Effector memory CD8-positive, alpha-beta T cell (primary cell): ENCODE data around the gene PCDHA2.
"Not testable (repeated sequence)": the region's sequence is repeated elsewhere in the genome, so short reads cannot be mapped to it uniquely, and the experiment has no call there.

Source experiments
- ATAC-seq: fragments of 150-1000 bp; cut with Tn5 transposase; replicated peaks from 2 replicates; pipeline ENCODE4 v1.10.0; 2021; ENCODE audit warnings: mild to moderate bottlenecking, moderate library complexity
- DNase-seq, 3 experiments: peaks; one replicate each; pipeline ENCODE4 v3.0.0; 2021
- H3K27ac Mint-ChIP-seq, 2 donors: one replicate each; pipeline ENCODE4 v1.8.0; 2022; ENCODE audit warnings: mild to moderate bottlenecking in 2 of 2, mixed read lengths in 2 of 2, moderate library complexity in 2 of 2
- H3K27me3 Mint-ChIP-seq, 2 donors: one replicate each; pipeline ENCODE4 v1.8.0; 2022; ENCODE audit warnings: mixed read lengths in 2 of 2
- H3K36me3 Mint-ChIP-seq: one replicate; pipeline ENCODE4 v1.8.0; 2022; ENCODE audit warnings: mild to moderate bottlenecking, moderate library complexity, mixed read lengths; ENCODE audit not compliant: insufficient read depth
- H3K4me1 Mint-ChIP-seq, 2 donors: one replicate each; pipeline ENCODE4 v1.8.0; 2022; ENCODE audit warnings: low read depth in 2 of 2, mixed read lengths in 2 of 2
- H3K4me3 Mint-ChIP-seq, 2 donors: one replicate each; pipeline ENCODE4 v1.8.0; 2022; ENCODE audit warnings: mild to moderate bottlenecking in 2 of 2, mixed read lengths in 2 of 2, moderate library complexity in 2 of 2
- H3K9me3 Mint-ChIP-seq, 2 donors: one replicate each; pipeline ENCODE4 v1.8.0; 2022; ENCODE audit warnings: mixed read lengths in 2 of 2
- total RNA-seq, 9 experiments: gene quantifications; one replicate each; lab custom pipeline; 2026; lab: John Stamatoyannopoulos, UW

PCDHA2 gene
- 0 to 0.12 (median 0) reads per million in 9 experiments for total RNA-seq

DNA sequence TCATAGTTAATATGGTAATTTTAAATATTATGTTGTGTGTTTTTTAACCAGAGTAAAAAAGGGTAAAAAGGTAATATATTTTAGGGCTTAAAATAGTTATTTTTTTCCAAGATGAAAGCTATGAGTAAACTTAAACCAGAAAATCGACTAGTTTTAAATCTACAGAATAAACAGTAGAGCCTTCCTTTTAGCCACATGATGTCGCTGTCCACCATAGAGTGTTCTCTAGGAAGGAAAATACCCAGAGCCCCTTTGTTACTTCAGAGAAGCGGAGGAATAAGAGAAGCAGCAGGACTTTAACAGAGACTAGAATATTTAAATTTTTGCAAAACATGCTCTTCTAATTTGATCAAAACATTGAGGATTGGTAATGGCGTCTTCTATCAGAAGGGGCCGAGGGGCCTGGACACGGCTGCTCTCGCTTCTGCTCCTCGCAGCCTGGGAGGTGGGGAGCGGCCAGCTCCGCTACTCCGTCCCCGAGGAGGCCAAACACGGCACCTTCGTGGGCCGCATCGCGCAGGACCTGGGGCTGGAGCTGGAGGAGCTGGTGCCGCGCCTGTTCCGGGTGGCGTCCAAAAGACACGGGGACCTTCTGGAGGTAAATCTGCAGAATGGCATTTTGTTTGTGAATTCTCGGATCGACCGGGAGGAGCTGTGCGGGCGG, at the start of gene PCDHA2:
Gene PCDHA2, plus strand, starts transcription at position 258 of the 664 bp plus-strand sequence.
- Mint-ChIP-seq H3K36me3 (no peaks in the 10 kb centered on the region), H3K9me3 (peaks cover 0 to 2% of the 10 kb centered on the region in 2 donors), H3K27me3 (peaks cover 21 to 23% of the 10 kb centered on the region in 2 donors), H3K4me3 (no peak within 1 kb of the TSS), H3K4me1 (no peaks in the 10 kb centered on the region), H3K27ac (no peak within 1 kb of the TSS)
- no peak for DNase-seq
- ATAC-seq: no peak

DNA sequence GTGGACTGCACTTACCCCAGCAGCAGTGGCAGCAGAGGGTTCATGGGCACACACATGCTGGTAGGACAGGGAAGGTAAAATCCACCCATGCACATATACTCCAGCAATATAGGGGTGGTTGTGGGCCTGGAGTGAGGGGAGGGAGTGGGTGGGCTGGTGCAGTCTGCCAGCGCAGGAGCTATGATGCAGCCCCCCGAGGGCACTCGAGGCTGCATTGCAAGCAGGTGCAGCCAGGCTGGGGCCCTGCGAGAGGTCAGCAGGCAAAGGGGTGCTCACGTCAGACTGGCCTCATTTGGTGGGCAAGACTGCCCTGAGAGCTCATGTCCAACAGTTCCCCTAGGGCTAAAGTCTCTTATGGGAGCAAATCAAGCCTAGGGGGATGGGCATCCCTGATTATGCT, 41.1 kb upstream of the PCDHA2 start:
- H3K4me3 Mint-ChIP-seq: no peak overlapping the region
- H3K27me3 Mint-ChIP-seq: peaks cover 38 to 43% of the 10 kb centered on the region in 2 donors
- no peak overlapping the region for H3K27ac Mint-ChIP-seq
- H3K4me1 Mint-ChIP-seq: no peaks in the 10 kb centered on the region
- no peak for DNase-seq
- no peak for ATAC-seq
- H3K9me3 Mint-ChIP-seq: peaks cover 29 to 58% of the 10 kb centered on the region in 2 donors
- H3K36me3 Mint-ChIP-seq: peaks cover 3% of the 10 kb centered on the region

DNA sequence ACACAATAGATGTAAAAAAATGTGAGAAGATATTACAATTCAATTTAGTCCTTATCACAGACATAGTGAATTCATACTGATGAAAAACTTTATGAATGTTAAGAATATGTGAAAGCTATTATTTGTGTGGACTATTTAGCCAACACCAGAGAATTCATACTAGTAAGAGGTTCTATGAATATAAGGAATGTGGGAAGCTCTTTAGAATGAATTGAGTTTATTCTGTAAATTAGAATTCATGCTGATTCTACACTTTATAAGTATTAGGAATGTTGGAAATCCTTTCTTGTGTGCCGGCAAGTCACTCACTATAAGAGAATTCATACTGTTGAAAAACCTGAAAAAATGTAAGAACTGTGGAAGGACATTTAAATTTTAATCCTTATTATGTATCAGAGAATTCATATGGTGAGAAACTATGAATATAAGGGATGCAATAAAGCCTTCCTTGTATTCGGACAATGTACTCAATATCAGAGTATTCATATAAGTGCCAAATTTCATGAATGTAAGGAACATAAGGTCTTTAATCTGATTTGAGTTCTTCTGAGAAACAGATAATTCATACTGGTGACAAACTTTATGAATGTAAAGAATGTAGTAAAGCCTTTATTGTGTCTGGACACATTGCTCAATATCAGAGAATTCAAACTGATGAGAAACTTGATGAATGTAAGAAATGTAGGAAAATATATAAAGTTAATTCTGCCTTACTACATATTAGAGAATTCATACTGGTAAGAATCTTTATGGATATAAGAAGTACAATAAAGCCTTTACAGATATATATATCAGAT, 30.3 kb upstream of the PCDHA2 start:
- Mint-ChIP-seq H3K27me3 (no peaks in the 10 kb centered on the region), H3K27ac (no peak overlapping the region), H3K9me3 (peaks cover 0 to 6% of the 10 kb centered on the region in 2 donors), H3K4me3 (no peak overlapping the region), H3K36me3 (no peaks in the 10 kb centered on the region), H3K4me1 (no peaks in the 10 kb centered on the region)
- DNase-seq (no peak), ATAC-seq (no peak)

DNA sequence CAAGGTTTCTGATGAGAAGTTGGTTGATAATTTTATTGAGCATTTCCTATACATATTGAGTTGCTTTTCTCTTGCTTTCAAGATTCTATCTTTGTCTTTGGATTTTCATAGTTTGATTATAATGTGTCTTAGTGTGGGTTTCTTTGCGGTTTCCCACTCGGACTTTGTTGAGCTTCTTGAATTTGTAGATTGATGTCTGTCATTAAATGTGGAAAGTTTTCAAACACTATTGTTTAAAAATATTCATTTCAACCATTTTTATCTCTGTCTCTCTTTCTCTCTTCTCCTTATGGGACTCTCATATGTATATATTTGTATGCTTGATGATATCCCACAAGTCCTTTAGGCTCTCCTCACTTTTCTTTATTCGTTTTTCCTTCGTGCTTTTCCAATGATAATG, 27.2 kb upstream of the PCDHA2 start:
- H3K36me3 Mint-ChIP-seq: no peaks in the 10 kb centered on the region
- no peak for ATAC-seq
- H3K4me1 Mint-ChIP-seq: no peaks in the 10 kb centered on the region
- no peak overlapping the region for H3K27ac Mint-ChIP-seq
- peaks cover 0 to 9% of the 10 kb centered on the region in 2 donors for H3K9me3 Mint-ChIP-seq
- DNase-seq: no peak
- no peaks in the 10 kb centered on the region for H3K27me3 Mint-ChIP-seq
- no peak overlapping the region for H3K4me3 Mint-ChIP-seq

DNA sequence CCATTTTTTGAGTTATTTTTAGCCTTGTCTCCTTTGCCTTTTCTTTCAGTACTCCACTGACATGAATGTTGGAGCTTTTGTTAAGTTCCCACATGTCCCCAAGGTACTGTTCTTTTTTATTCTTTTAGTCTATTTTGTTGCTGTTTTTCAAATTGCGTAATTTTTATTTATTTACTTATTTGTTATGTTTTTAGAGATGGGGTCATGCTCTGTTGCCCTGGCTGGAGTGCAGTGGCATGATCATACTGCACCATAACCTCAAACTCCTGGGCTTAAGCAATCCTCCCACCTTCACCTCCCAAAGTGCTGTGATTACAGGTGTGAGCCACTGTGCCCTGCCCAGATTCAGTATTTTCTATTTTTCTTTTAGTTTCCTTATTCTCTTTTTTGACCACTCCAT, 14.1 kb upstream of the PCDHA2 start:
- Mint-ChIP-seq H3K27me3 (peaks cover 13 to 30% of the 10 kb centered on the region in 2 donors), H3K27ac (peak overlapping the region in 1 of 2 donors; percentile 16), H3K4me3 (no peak overlapping the region), H3K36me3 (no peaks in the 10 kb centered on the region), H3K4me1 (no peaks in the 10 kb centered on the region), H3K9me3 (peaks cover 15 to 26% of the 10 kb centered on the region in 2 donors)
- no peak for ATAC-seq
- no peak for DNase-seq

- H3K27me3 Mint-ChIP-seq: peaks cover 14 to 28% of the 10 kb centered on the region in 2 donors
- H3K36me3 Mint-ChIP-seq: no peaks in the 10 kb centered on the region
- H3K9me3 Mint-ChIP-seq: peaks cover 11 to 20% of the 10 kb centered on the region in 2 donors
- DNase-seq: no peak
- no peaks in the 10 kb centered on the region for H3K4me1 Mint-ChIP-seq
- ATAC-seq: no peak
- no peak within 1 kb of the TSS for H3K27ac Mint-ChIP-seq
- H3K4me3 Mint-ChIP-seq: no peak within 1 kb of the TSS
Observed at GRCh38 chr5:140785905-140786686, 8.6 kb upstream of the PCDHA2 start, which contains the start of gene PCDHA1. TSS of gene PCDHA1 (plus strand) at chr5:140786140.

GRCh38 chr5:140787422-140787821, 7.2 kb upstream of the PCDHA2 start:
- not testable (repeated sequence) for ATAC-seq, H3K36me3 Mint-ChIP-seq, H3K27ac Mint-ChIP-seq, H3K4me3 Mint-ChIP-seq, DNase-seq, H3K4me1 Mint-ChIP-seq
- Mint-ChIP-seq H3K9me3 (peaks cover 7 to 11% of the 10 kb centered on the region in 2 donors), H3K27me3 (peaks cover 21 to 29% of the 10 kb centered on the region in 2 donors)

DNA sequence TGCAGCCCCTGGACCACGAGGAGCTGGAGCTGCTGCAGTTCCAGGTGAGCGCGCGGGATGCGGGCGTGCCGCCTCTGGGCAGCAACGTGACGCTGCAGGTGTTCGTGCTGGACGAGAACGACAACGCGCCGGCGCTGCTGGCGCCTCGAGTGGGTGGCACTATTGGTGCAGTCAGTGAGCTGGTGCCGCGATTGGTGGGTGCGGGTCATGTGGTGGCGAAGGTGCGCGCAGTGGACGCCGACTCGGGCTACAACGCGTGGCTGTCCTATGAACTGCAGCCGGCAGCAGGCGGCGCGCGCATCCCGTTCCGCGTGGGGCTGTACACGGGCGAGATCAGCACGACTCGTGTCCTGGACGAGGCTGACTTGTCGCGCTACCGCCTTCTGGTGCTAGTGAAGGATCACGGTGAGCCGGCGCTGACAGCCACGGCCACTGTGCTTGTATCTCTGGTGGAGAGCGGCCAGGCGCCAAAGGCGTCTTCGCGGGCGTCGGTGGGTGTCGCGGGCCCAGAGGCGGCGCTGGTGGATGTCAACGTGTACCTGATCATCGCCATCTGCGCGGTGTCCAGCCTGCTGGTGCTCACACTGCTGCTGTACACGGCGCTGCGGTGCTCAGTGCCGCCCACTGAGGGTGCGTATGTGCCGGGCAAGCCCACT, 6.7 kb upstream of the PCDHA2 start:
- ATAC-seq, H3K4me3 Mint-ChIP-seq, H3K36me3 Mint-ChIP-seq, DNase-seq, H3K4me1 Mint-ChIP-seq, H3K27ac Mint-ChIP-seq: not testable (repeated sequence)
- H3K9me3 Mint-ChIP-seq: peaks cover 7 to 11% of the 10 kb centered on the region in 2 donors
- peaks cover 27 to 34% of the 10 kb centered on the region in 2 donors for H3K27me3 Mint-ChIP-seq

GRCh38 chr5:140791089-140791488, 3.6 kb upstream of the PCDHA2 start:
- H3K9me3 Mint-ChIP-seq: peaks cover 0 to 2% of the 10 kb centered on the region in 2 donors
- no peak overlapping the region for H3K4me3 Mint-ChIP-seq
- ATAC-seq: no peak
- H3K27me3 Mint-ChIP-seq: peaks cover 26 to 30% of the 10 kb centered on the region in 2 donors
- H3K36me3 Mint-ChIP-seq: no peaks in the 10 kb centered on the region
- no peaks in the 10 kb centered on the region for H3K4me1 Mint-ChIP-seq
- no peak overlapping the region for H3K27ac Mint-ChIP-seq
- DNase-seq: no peak

- Mint-ChIP-seq H3K27me3 (peaks cover 18 to 25% of the 10 kb centered on the region in 2 donors), H3K4me3 (no peak overlapping the region), H3K9me3 (peaks cover 0 to 2% of the 10 kb centered on the region in 2 donors), H3K4me1 (no peaks in the 10 kb centered on the region), H3K36me3 (no peaks in the 10 kb centered on the region), H3K27ac (no peak overlapping the region)
- ATAC-seq: no peak
- DNase-seq: no peak
Observed at GRCh38 chr5:140795259-140795641, 598 bp downstream of the PCDHA2 start.

DNA sequence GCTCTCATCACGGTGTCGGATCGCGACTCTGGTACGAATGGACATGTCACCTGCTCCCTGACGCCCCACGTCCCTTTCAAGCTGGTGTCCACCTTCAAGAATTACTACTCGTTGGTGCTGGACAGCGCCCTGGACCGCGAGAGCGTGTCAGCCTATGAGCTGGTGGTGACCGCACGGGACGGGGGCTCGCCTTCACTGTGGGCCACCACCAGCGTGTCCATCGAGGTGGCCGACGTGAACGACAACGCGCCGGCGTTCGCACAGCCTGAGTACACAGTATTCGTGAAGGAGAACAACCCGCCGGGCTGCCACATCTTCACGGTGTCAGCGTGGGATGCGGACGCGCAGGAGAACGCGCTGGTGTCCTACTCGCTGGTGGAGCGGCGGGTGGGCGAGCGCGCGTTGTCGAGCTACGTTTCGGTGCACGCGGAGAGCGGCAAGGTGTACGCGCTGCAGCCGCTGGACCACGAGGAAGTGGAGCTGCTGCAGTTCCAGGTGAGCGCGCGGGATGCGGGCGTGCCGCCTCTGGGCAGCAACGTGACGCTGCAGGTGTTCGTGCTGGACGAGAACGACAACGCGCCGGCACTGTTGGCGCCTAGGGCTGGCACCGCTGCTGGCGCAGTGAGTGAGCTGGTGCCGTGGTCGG, 1.5 kb downstream of the PCDHA2 start:
- not testable (repeated sequence) for ATAC-seq, H3K4me1 Mint-ChIP-seq, DNase-seq, H3K9me3 Mint-ChIP-seq, H3K27ac Mint-ChIP-seq, H3K36me3 Mint-ChIP-seq, H3K4me3 Mint-ChIP-seq
- peaks cover 18 to 25% of the 10 kb centered on the region in 2 donors for H3K27me3 Mint-ChIP-seq

- Mint-ChIP-seq H3K27me3 (peaks cover 18 to 25% of the 10 kb centered on the region in 2 donors), H3K27ac (no peak overlapping the region), H3K4me1 (no peaks in the 10 kb centered on the region), H3K36me3 (no peaks in the 10 kb centered on the region), H3K9me3 (peaks cover 0 to 2% of the 10 kb centered on the region in 2 donors), H3K4me3 (no peak overlapping the region)
- DNase-seq: no peak
- no peak for ATAC-seq
Observed at GRCh38 chr5:140796718-140797095, 2.1 kb downstream of the PCDHA2 start.
